GM21367 (cell line): Measurements from ENCODE around the gene C1QTNF1.

Source experiments
- ATAC-seq: cut with Tn5 transposase; IDR thresholded peaks from one replicate; pipeline ENCODE4 v1.9.1; 2021; ENCODE audit not compliant: unreplicated experiment

Gene C1QTNF1

GRCh38 chr17:79089720-79090442 is 65.9 kb downstream of the C1QTNF1 start:
- ATAC-seq = no peak

- ATAC-seq = no peak
Observed at GRCh38 chr17:79090443-79091225, 66.7 kb downstream of the C1QTNF1 start.

- ATAC-seq = no peak
Observed at GRCh38 chr17:79091226-79091670, 67.3 kb downstream of the C1QTNF1 start.

GRCh38 chr17:79092567-79092966 is 68.6 kb downstream of the C1QTNF1 start:
- ATAC-seq = no peak

- no peak for ATAC-seq
Observed at GRCh38 chr17:79093270-79093669, 69.3 kb downstream of the C1QTNF1 start.

- no peak for ATAC-seq
Observed at GRCh38 chr17:79094261-79094660, 70.3 kb downstream of the C1QTNF1 start.

- ATAC-seq = no peak
Observed at GRCh38 chr17:79095345-79096055, 71.5 kb downstream of the C1QTNF1 start.

- no peak for ATAC-seq
Observed at GRCh38 chr17:79096477-79096876, 72.5 kb downstream of the C1QTNF1 start.

GRCh38 chr17:79097226-79098055 is 73.5 kb downstream of the C1QTNF1 start:
- ATAC-seq = no peak

GRCh38 chr17:79098282-79098867 is 74.4 kb downstream of the C1QTNF1 start:
- no peak for ATAC-seq
